ENCODE data around the gene AAGAB. TPM values are rescaled to one million over a fixed set of nuclear protein-coding genes. Genes with fewer than 3 reads are reported as not detected.

The AAGAB gene
- total RNA-seq, 1 experiment from 2014 or later: 40.1 TPM

DNA sequence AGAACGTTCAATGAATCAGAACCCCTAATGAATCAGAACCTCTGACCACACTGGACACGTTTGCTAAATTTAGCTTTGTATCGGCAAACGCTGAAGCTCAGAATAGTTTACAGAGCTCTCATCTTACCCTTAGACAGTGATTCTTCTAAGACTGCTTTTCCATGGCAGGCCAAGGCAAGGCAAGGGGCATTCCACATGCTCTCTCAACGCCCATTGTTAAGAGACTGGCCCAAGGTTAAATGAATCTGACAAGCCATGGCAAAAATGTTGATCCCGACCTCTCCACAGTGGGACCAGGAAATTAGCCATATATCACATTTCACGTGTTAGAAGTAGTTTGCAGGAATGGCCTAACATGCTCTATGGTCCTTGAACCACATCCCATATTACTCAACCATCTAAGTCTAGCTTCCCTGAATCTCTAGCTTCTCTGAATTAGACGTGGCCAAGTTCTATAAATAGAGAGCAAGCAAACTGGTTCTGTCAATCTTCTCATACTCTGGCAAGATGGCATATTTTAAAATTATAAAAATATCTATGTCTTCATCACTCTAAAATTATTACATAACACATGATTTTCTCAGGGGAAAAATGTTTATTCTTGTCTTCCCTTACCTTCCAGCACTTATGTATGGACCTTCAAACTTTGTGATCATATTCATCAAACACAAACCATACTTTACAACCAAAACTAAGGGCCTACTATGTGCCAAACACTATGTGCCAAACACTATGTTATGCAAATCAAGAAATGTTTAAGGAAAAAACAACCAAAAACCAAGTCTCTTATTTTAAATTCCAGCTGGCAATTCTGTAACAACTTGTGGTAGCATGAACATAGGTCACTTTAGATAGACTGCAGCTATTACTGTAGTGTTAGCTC is 54.3 kb downstream of the AAGAB start:
- no peaks in the 10 kb centered on the region for H3K9me3 ChIP-seq (ENCODE audit: control insufficient read depth, low read depth, low read length)
- no peak overlapping the region for H3K14ac ChIP-seq (ENCODE audit: insufficient read depth, low read length)
- no peak overlapping the region for H4K91ac ChIP-seq (ENCODE audit: insufficient read length, low read depth, low read length)
- no peak overlapping the region for H4K5ac ChIP-seq (ENCODE audit: insufficient read length, low read depth, low read length)
- H3K27me3 ChIP-seq (ENCODE audit: insufficient read depth, low read length): no peaks in the 10 kb centered on the region
- H3K9ac ChIP-seq (ENCODE audit: extremely low read depth, insufficient read length, low read length): no peak overlapping the region
- TF ChIP-seq, protein P1, sequence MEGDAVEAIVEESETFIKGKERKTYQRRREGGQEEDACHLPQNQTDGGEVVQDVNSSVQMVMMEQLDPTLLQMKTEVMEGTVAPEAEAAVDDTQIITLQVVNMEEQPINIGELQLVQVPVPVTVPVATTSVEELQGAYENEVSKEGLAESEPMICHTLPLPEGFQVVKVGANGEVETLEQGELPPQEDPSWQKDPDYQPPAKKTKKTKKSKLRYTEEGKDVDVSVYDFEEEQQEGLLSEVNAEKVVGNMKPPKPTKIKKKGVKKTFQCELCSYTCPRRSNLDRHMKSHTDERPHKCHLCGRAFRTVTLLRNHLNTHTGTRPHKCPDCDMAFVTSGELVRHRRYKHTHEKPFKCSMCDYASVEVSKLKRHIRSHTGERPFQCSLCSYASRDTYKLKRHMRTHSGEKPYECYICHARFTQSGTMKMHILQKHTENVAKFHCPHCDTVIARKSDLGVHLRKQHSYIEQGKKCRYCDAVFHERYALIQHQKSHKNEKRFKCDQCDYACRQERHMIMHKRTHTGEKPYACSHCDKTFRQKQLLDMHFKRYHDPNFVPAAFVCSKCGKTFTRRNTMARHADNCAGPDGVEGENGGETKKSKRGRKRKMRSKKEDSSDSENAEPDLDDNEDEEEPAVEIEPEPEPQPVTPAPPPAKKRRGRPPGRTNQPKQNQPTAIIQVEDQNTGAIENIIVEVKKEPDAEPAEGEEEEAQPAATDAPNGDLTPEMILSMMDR (conservative IDR thresholded peaks at IDR 0.05): no peak
- H3K18ac ChIP-seq (ENCODE audit: insufficient read length, low read depth, low read length): no peak overlapping the region
- H3K4me2 ChIP-seq (ENCODE audit: insufficient read depth, insufficient read length, low read length): no peak overlapping the region
- no peak overlapping the region for H3K4me3 Mint-ChIP-seq
- whole genome bisulfite sequencing (ENCODE audit: extremely low coverage, insufficient read length, low lambda C conversion rate): no CpG with 5 or more reads among the region's 8 CpGs
- no peak overlapping the region for H2BK120ac ChIP-seq (ENCODE audit: low read depth, low read length, poor library complexity, severe bottlenecking)
- H3K4me1 Mint-ChIP-seq: peaks cover 9 to 18% of the 10 kb centered on the region in 2 experiments
- H3K4ac ChIP-seq (ENCODE audit: low read depth, low read length): no peak overlapping the region
- H3T11ph ChIP-seq (ENCODE audit: low read length): no peak overlapping the region
- DNase-seq: no peak
- H3K23me2 ChIP-seq (ENCODE audit: insufficient read length, low read depth, low read length, poor library complexity, severe bottlenecking): no peaks in the 10 kb centered on the region
- H3K79me1 ChIP-seq (ENCODE audit: insufficient read depth, low read depth, low read length, poor library complexity, severe bottlenecking): no peaks in the 10 kb centered on the region
- no peak overlapping the region for H3K23ac ChIP-seq (ENCODE audit: insufficient read length, low read depth, low read length)
- H4K20me1 ChIP-seq (ENCODE audit: control insufficient read depth, insufficient read depth, insufficient read length): no peaks in the 10 kb centered on the region
- no peaks in the 10 kb centered on the region for H3K79me2 ChIP-seq (ENCODE audit: insufficient read depth, low read length)
- H2BK5ac ChIP-seq (ENCODE audit: insufficient read length, low read length): no peak overlapping the region
- H3K27ac ChIP-seq (ENCODE audit: insufficient read length, low read depth, low read length): no peak overlapping the region
- H2AK5ac ChIP-seq (ENCODE audit: insufficient read length, low read length): no peak overlapping the region
- no peak overlapping the region for H2BK15ac ChIP-seq (ENCODE audit: low read depth, low read length)
- H2AFZ ChIP-seq (ENCODE audit: low read length): no peak overlapping the region
- no peaks in the 10 kb centered on the region for H3K27me3 Mint-ChIP-seq (ENCODE audit: low read depth)
- peaks cover 0 to 34% (median 0%) of the 10 kb centered on the region in 3 experiments; a peak in 4 of 7 replicates for H3K36me3 Mint-ChIP-seq (ENCODE audit: insufficient read depth in 1 of 3, low read depth in 3 of 3)
- no peak overlapping the region; a peak in 2 of 7 replicates for H3K27ac Mint-ChIP-seq
- no peak overlapping the region for H3K56ac ChIP-seq (ENCODE audit: insufficient read length, low read depth, low read length)
- peaks cover 8% of the 10 kb centered on the region; the same call in 1 of the 2 replicates for H3K4me1 ChIP-seq (ENCODE audit: insufficient read depth, low read length)
- no peaks in the 10 kb centered on the region for H3K9me3 Mint-ChIP-seq
- no peak overlapping the region for H2BK12ac ChIP-seq (ENCODE audit: insufficient read length, low read depth, low read length)
- H4K8ac ChIP-seq (replicated peaks; ENCODE audit: insufficient read length, low read depth, low read length): no peak overlapping the region
- H2BK20ac ChIP-seq (ENCODE audit: low read depth, low read length, poor library complexity, severe bottlenecking): no peak overlapping the region
